HT-29 (cell line): ENCODE data around the gene KIF6. TPM values are rescaled to one million over a fixed set of nuclear protein-coding genes. Genes with fewer than 3 reads are reported as not detected.
A peak's percentile ranks its signal among the peaks of the same experiment; 100 is the strongest.
"Not testable (repeated sequence)": the region's sequence is repeated elsewhere in the genome, so short reads cannot be mapped to it uniquely, and the experiment has no call there.

Experiments used
- DNase-seq: peaks from one replicate; pipeline ENCODE4 v3.0.0-alpha.2; 2015; ENCODE audit warnings: low spot score
- total RNA-seq: library from RNA; depleted of rRNA; stranded (reverse); fragments of >200 nt; shearing (Covaris generic); gene quantifications from 2 replicates; pipeline ENCODE4 v1.2.3, GENCODE V29; 2014

The KIF6 gene
- total RNA-seq, 1 experiment from 2014 or later, result not detected

GRCh38 chr6:39723350-39723749 is 1.9 kb downstream of the KIF6 start:
- not testable (repeated sequence) for DNase-seq

DNA sequence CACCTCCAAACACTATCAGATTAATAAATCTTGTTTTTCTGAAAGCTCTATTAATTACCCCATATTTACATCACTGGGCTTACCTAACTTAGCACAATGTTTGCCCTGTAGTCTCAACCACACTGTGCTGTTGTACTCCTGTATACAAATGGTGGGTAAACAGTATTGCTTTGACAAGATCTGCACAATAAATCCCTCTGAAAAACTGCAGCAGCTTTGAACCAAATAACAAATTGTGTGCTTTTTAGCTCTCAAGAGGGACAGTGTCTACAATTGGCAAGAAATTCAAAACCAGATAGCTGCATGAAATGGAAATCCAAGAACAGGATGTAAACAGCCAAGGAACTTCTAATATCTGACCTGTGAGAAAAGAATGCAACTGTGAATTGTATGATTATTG is 10.4 kb downstream of the KIF6 start:
- DNase-seq, result no peak

- no peak for DNase-seq
Measured at GRCh38 chr6:39707962-39708683, 17.1 kb downstream of the KIF6 start.

GRCh38 chr6:39706819-39707335 is 18.3 kb downstream of the KIF6 start:
- DNase-seq, result no peak

- no peak for DNase-seq
Measured at GRCh38 chr6:39702265-39702664, 22.9 kb downstream of the KIF6 start.

DNA sequence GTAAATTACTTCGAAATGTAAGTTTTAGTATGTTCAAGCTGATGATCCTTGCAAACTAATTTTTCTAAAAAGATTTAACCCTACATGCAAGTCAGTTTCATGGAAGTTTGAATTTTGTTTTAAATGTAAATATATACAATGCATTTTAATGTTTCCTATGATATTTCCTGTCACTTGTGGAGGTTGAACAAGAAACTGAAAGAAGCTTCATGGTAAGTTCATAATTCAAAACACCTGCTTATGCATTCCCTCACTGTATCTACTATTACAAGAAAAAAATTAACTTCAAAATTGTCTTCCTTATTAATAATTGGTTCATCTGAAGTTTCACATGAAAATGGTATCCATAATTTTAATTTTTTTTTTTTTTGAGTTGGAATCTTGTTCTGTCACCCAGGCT is 24.8 kb downstream of the KIF6 start:
- DNase-seq, result no peak

- DNase-seq, result no peak
Measured at GRCh38 chr6:39698789-39699188, 26.4 kb downstream of the KIF6 start.

DNA sequence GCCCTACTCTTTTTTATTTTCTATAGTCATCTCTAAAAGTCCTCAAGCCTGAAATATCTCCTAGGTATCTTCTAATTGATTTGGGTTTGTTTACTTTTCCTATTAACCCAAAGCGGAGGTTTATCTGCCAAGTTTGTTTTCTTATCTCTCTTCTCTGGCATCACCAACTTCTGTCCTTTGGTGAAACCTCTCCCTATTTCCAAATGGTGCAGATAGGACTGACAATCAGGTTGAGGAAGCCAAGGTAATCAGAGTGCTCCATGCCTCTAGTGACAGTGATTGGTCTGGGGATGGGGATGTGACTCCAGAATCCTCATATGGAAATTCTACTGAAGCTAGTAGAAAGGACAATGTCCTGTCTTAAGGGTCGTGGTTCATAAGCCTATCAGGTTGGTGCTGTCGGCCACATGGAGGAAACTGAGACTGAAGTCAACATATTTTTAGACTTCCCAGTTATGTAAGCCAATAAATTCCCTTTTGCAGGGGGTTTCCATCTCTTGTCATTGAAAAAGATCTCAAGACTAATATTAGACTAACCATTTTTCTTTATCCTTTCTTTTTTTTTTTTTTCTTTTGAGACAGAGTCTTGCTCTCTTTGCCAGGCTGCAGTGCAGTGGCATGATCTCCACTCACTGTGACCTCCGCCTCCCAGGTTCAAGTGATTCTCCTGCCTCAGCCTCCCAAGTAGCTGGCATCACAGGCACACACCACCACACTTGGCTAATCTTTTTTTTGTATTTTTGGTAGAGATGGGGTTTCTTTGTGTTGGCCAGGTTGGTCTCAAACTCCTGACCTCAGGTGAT is 28.0 kb downstream of the KIF6 start:
- no peak for DNase-seq

DNA sequence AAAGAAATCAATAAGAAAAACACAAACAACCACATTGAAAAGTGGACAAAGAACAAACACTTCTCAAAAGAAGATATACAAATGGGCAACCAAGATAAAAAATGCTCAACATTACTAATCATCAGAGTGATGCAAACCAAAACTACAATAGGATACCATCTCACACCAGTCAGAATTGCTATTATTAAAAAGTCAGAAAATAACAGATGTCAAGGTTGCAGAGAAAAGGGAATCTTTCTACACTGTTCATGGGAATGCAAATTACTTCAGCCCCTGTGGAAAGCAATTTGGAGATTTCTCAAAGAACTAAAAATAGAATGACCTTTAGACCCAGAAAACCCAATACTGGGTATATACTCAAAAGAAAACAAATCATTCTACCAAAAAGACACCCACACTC is 29.8 kb downstream of the KIF6 start:
- no peak for DNase-seq

GRCh38 chr6:39693206-39693605 is 32.0 kb downstream of the KIF6 start:
- DNase-seq, result no peak

DNA sequence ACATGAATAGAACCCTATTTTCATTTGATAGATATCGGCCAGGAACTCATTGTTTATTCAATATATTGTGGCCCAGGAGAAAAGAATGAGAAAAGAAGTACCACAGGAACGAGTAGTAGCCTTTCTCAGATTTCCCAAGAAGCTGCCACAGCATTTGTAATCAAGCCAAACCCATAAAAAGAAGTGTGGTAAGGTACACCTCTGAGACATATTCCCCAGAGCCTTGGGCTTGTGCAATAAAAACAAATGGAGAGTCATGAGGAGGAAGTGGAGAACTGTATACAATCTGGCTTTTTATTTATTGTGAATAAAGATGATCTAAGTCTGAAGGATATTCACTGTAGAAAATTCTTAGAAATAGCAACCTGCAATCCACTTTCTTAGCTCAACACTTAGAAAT is 36.7 kb downstream of the KIF6 start:
- DNase-seq, result no peak

DNA sequence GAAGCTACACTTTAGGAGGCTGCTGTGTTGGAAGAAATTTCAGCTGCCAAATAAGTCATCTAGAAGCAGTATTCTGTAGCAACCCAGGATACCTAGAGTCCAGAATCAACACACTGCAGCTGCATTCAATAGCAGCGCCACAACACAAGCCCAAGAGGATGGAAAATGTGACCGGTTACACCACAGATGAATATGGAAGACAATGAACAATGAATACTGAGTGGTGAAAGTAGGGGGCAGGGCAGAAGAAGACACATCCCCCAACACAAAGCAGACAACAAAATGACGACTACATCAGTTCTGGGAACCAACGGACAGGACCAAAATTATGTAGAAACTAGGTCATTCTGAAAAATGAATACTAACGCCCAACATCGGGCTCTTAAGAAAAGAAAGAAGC is 38.2 kb downstream of the KIF6 start:
- DNase-seq, result no peak

DNA sequence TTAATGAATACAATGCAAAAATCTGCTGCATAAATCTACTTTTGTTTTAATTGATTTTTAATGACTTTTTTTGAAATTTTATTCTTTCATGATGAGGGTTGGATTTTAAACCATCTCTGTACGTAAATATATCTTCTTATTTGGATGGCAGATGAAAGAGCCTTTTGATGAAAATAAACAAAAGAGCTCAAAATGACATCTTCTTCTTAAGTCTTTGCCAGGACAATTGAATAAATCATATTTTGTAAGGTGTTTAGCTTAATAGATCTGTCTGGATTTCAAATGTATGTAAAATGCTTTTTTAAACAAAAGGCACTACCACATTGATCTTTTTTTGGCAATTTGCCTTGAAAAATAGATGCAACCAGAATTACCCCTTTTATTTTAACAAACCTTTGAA is 39.3 kb downstream of the KIF6 start:
- no peak for DNase-seq

GRCh38 chr6:39685489-39685826 is 39.8 kb downstream of the KIF6 start:
- peak; percentile 2 for DNase-seq

DNA sequence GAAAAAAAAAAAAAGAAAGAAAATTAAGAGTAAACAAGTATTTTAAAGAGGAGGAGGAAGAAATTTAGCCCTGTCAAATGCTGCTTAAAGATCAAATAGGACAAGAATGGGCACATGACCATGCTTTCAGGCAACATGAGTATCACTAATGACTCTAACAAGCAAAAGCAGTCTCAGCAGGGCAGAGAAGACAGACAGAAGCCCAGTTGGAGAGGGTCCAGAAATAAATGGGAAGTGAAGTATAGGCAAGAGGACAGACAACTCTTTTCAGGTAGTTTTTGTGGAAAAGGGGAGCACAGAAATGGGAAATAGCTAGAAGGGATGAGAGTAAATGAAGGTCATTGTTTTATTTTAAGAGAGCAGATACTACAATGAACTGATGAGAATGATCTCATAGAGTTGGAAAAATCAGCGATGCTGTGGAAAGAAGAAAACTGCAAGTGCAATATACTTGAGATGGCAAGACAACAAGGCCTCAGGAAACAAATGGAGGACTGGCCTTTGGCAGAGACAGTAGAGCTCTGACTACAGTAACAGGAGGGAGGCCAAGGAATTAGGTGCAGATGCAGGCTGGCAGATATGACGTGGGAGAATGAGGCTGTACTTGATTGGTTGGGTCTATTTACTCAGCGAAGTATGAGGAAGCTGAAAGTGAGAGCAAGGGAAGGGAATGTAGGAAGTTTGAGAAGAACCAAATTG is 40.3 kb downstream of the KIF6 start:
- DNase-seq, result no peak

DNA sequence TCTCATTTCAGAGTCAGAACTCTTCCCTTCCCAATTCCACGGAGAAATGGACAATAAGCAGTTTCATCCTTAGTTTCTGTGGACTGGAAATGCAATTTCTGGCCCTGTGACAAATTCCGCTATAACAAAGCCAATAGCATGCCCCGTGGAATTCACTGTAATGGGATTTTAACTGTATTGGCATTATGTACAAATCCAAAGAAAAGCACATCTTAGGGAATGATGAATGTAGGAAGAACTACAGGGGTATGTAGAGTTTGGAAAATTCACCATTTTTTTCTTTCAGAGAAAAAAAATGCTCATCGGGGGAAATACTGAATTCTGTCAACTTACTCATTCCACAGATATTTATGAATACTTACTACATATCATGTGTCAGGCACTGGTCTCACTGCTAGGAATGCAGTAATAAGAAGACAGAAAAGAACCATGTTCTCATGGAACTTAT is 43.5 kb downstream of the KIF6 start:
- DNase-seq, result no peak

DNA sequence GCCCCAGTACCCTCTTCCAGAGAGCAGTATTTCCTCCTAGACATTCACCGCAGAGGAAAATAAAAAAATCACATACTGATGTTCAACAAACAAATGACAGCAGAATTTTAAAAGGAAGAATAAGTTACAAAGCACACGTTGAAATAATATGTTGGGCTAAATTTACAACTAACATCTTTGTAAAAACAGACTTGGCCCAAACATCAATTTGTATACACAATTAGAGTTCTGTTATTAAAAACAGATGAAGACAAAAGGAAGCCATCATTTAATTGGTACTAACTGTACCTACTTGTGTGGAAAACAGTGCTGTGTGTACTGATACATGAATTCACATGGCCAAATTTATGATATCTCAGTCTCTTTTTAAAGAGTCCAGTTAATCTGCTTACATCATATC is 46.3 kb downstream of the KIF6 start:
- no peak for DNase-seq

DNA sequence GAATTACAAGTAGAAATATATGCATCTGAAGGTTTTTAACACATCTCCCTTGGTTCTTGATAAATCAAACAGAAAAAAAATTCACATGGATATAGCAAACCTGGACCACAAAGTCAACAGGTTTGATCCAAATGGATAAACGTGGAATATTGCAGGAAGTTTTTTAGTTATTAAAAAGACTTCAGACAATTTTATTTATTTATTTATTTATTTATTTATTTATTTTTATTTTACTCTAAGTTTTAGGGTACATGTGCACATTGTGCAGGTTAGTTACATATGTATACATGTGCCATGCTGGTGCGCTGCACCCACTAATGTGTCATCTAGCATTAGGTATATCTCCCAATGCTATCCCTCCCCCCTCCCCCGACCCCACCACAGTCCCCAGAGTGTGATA is 47.9 kb downstream of the KIF6 start:
- not testable (repeated sequence) for DNase-seq

GRCh38 chr6:39670519-39670918 is 54.7 kb downstream of the KIF6 start:
- DNase-seq, result no peak

DNA sequence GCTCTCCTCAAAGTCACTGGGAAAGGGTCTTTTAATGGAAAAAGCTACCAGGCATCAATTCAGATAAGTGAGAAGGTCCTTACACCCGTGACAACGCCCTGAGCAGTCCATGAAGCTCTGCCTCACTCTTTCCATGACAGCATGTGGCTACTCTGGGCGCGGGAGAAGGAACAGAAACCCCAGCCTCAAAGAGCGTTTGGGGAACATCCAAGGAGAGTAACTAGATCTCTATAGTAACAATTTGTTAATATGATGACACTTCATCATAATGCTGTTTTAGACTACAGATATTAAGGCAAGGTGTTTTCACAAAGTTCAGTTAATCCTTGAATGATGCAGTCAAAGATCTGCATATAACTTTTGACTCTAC is 55.2 kb downstream of the KIF6 start:
- no peak for DNase-seq

GRCh38 chr6:39669207-39669972 is 55.8 kb downstream of the KIF6 start:
- no peak for DNase-seq
